Midbrain (tissue), 1 donor: ENCODE results near the gene SMIM11.
"Not testable (repeated sequence)": the region's sequence is repeated elsewhere in the genome, so short reads cannot be mapped to it uniquely, and the experiment has no call there.

Source experiments
- DNase-seq: peaks from one replicate; lab custom pipeline; 2025; lab: John Stamatoyannopoulos, UW

The SMIM11 gene

GRCh38 chr21:34423805-34424204 is 48.5 kb downstream of the SMIM11 start, which contains the start of gene SMIM34:
TSS of gene SMIM34 (minus strand) at chr21:34423951. CDS start at chr21:34423839, 112 bp downstream.
- DNase-seq: not testable (repeated sequence)

DNA sequence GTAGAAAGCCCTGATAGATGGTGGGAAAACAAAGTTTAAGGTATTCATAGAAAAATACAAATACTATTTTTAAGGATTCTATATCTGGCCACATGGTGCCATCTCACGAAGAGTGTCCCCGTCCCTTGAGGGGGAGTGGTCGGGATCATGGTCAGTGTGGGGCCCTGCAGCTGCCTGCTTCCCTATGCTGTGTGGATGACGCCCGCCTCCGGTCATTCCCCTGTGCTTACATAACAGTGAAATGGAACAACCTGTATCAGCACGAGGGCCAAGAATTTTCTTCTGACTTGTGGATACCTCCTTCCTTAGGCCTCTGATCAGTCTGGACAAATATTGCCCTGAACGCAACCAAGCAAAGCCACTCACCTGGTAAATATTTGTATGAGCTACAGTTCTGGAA is 52.0 kb downstream of the SMIM11 start:
- not testable (repeated sequence) for DNase-seq

DNA sequence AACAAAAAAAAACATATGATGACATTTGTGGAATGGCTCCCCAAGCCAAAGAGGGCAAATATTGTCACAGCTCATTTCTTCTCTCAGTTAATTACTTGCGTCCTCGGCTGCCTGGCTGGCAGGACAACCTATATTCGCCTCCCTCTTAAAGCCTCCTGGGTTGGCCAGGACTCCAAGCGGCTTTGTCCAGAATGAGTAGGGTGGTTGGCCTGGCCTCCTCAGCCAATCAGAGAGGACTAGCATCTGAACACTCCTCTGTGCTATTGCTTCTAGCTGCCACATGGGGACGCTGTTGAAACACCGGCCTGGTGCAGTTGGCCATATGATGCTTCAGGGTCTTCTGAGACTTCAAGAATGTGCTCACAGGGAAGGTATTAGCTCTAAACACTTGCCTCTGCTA is 53.1 kb downstream of the SMIM11 start:
- DNase-seq: not testable (repeated sequence)

GRCh38 chr21:34429710-34430109 is 54.4 kb downstream of the SMIM11 start:
- DNase-seq: not testable (repeated sequence)
